ENCODE results near the gene FGF11. TPM values are rescaled to one million over a fixed set of nuclear protein-coding genes. Genes with fewer than 3 reads are reported as not detected.

FGF11 gene
- total and polyA plus RNA-seq, 2 of the 13 experiments (the other 11 are each of a cell fraction or from before 2014, with no cell fraction given): 0.20 to 7.6 TPM

- TF ChIP-seq JUNB (CRISPR knock-in tag; IDR thresholded peaks at IDR 0.05; ENCODE audit: borderline replicate concordance) (no peak), IKZF4 (CRISPR knock-in tag; IDR thresholded peaks at IDR 0.05; ENCODE audit: borderline replicate concordance, low read depth, not compliant biosample characterization) (no peak), ZNF7 (CRISPR knock-in tag; IDR thresholded peaks at IDR 0.05) (no peak), ZBTB38 (CRISPR knock-in tag; IDR thresholded peaks at IDR 0.05) (peak; percentile 66), ZBTB43 (CRISPR knock-in tag; conservative IDR thresholded peaks at IDR 0.05) (0 out of 2 replicates have a peak, but pooled peaks have one; percentile 25), ZBTB49 (CRISPR knock-in tag; IDR thresholded peaks at IDR 0.05; ENCODE audit: borderline replicate concordance) (no peak), ZNF570 (CRISPR knock-in tag; IDR thresholded peaks at IDR 0.05; ENCODE audit: borderline replicate concordance) (no peak), SCMH1 (CRISPR knock-in tag; IDR thresholded peaks at IDR 0.05; ENCODE audit: borderline replicate concordance) (no peak), HNF4A (CRISPR knock-in tag; IDR thresholded peaks at IDR 0.05) (peak; percentile 15; the same call in 1 of the 2 replicates), KMT2B (CRISPR knock-in tag; IDR thresholded peaks at IDR 0.05) (no peak; the same call in 1 of the 2 replicates), ZNF274 (CRISPR knock-in tag; IDR thresholded peaks at IDR 0.05) (0 out of 2 replicates have a peak, but pooled peaks have one; percentile 67), ZNF530 (CRISPR knock-in tag; IDR thresholded peaks at IDR 0.05; ENCODE audit: low read depth) (no peak), MAF1 (CRISPR knock-in tag; IDR thresholded peaks at IDR 0.05; ENCODE audit: borderline replicate concordance) (no peak), ZNF546 (CRISPR knock-in tag; conservative IDR thresholded peaks at IDR 0.05) (no peak), ZSCAN31 (CRISPR knock-in tag; IDR thresholded peaks at IDR 0.05; ENCODE audit: low read depth) (peak; percentile 82), CREB1 (IDR thresholded peaks at IDR 0.05) (no peak), CREB1 (CRISPR knock-in tag; IDR thresholded peaks at IDR 0.05) (no peak), ZNF468 (CRISPR knock-in tag; IDR thresholded peaks at IDR 0.05) (peak; percentile 74; the same call in 1 of the 2 replicates), ZNF276 (CRISPR knock-in tag; IDR thresholded peaks at IDR 0.05; ENCODE audit: low read depth) (no peak), BRD4 (CRISPR knock-in tag; IDR thresholded peaks at IDR 0.05) (no peak), NBN (conservative IDR thresholded peaks at IDR 0.05) (no peak), SATB2 (CRISPR knock-in tag; IDR thresholded peaks at IDR 0.05) (no peak), HMG20A (CRISPR knock-in tag; IDR thresholded peaks at IDR 0.05; ENCODE audit: borderline replicate concordance) (no peak), HOXA3 (CRISPR knock-in tag; IDR thresholded peaks at IDR 0.05) (peak; percentile 49; the same call in 1 of the 2 replicates), STAG1 (CRISPR knock-in tag; IDR thresholded peaks at IDR 0.05) (no peak)
- TF ChIP-seq, protein P1, sequence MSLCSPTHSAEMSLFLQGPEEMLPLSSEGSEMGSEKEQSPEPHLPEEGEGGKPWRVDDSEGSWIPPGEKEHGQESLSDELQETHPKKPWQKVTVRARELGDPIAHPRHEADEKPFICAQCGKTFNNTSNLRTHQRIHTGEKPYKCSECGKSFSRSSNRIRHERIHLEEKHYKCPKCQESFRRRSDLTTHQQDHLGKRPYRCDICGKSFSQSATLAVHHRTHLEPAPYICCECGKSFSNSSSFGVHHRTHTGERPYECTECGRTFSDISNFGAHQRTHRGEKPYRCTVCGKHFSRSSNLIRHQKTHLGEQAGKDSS (CRISPR knock-in tag; IDR thresholded peaks at IDR 0.05; ENCODE audit: borderline replicate concordance, low read depth): no peak
These were observed 44.7 kb upstream of the FGF11 start, which contains the start of gene PLSCR3 (continued) for GRCh38 chr17:7394452-7395191.

All from HepG2 (cell line).